Thyroid gland (tissue), 4 donors: ENCODE results near the gene C10orf90. TPM values are rescaled to one million over a fixed set of nuclear protein-coding genes. Genes with fewer than 3 reads are reported as not detected.

Experiments
- DNase-seq, 2 donors: peaks; one replicate each; pipeline ENCODE4 v3.0.0-alpha.2; 2019
- H3K27ac ChIP-seq, 3 donors: fragments of 200-600 bp; sonication (generic); 1 replicate in 2 of 3; 2 replicates in 1 of 3; pipeline ENCODE4 v1.5.1; 2016 to 2019; ENCODE audit warnings: mild to moderate bottlenecking in 1 of 3, moderate library complexity in 1 of 3
- H3K27me3 ChIP-seq: fragments of 200-600 bp; sonication (generic); one replicate; pipeline ENCODE4 v1.5.1; 2019
- H3K36me3 ChIP-seq, 2 donors: fragments of 200-600 bp; sonication (generic); one replicate each; pipeline ENCODE4 v1.5.1; 2016 to 2019
- H3K4me1 ChIP-seq, 2 donors: fragments of 200-600 bp; sonication (generic); one replicate each; pipeline ENCODE4 v1.5.1; 2017 to 2019
- H3K4me3 ChIP-seq, 3 donors: fragments of 200-600 bp; sonication (generic); replicated peaks in 1 of 3; 1 replicate in 2 of 3; 2 replicates in 1 of 3; pipeline ENCODE4 v1.5.1; 2016; ENCODE audit warnings: mild to moderate bottlenecking in 1 of 3
- H3K9me3 ChIP-seq: fragments of 200-600 bp; sonication (generic); one replicate; pipeline ENCODE4 v1.5.1; 2017
- POLR2A ChIP-seq, 2 donors: fragments of 450-650 bp; IDR thresholded peaks; one replicate each; pipeline ENCODE4 v1.6.1; 2017; ENCODE audit warnings: antibody characterized with exemption in 2 of 2, mild to moderate bottlenecking in 2 of 2, moderate library complexity in 1 of 2
- WGBS, 2 donors: methylation state at CpG; one replicate each; pipeline ENCODE4 v1.1.5; 2017; 5-methylcytosine and 5-hydroxymethylcytosine counted together
- intact Hi-C: fragments of 100-400 bp; cut with DNase I; formaldehyde crosslinking; loops from one replicate; pipeline ENCODE4 v1.15.1; 2023
- total RNA-seq, 4 donors: library from RNA; depleted of rRNA; stranded (reverse); fragments of >200 nt; gene quantifications; one replicate each; pipeline ENCODE4 v1.2.3, GENCODE V29; 2016
- TF ChIP-seq, protein P1 (sequence below), 6 experiments: fragments of 200-600 bp in 3 of 6; fragments of 450-650 bp in 3 of 6; sonication (generic) in 3 of 6; IDR thresholded peaks; one replicate each; pipeline ENCODE4 v1.5.1; 2016 to 2019; ENCODE audit warnings: antibody characterized with exemption in 6 of 6, mild to moderate bottlenecking in 2 of 6, inconsistent platforms in 1 of 6, moderate library complexity in 1 of 6

Gene C10orf90
- total RNA-seq, 4 donors from 2014 or later, result 0.45 to 5.1 (median 2.0) TPM

DNA sequence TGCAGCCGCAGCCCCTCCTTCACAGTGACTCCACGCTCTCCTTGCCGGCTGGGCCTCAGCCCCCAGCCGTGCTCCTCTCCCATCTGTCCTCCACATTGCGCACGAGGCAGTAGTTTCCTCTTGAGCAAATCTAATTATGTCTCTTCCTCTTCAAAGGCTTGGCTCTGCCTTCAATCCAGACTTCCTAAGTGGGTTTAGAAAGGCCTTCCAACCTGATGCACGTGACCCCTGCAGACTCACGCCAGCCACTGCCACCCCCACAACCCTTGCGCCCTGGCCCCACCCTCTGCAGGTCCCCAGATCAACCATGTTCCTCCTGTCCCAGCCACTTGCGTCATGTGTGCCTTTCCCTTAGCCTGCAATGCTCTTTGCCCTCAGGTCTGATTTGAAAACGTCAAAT, 207.2 kb downstream of the C10orf90 start:
- no peaks in the 10 kb centered on the region for H3K27me3 ChIP-seq
- 69 to 85% methylated on average over 11 of the region's 11 CpGs for WGBS, 2 donors

DNA sequence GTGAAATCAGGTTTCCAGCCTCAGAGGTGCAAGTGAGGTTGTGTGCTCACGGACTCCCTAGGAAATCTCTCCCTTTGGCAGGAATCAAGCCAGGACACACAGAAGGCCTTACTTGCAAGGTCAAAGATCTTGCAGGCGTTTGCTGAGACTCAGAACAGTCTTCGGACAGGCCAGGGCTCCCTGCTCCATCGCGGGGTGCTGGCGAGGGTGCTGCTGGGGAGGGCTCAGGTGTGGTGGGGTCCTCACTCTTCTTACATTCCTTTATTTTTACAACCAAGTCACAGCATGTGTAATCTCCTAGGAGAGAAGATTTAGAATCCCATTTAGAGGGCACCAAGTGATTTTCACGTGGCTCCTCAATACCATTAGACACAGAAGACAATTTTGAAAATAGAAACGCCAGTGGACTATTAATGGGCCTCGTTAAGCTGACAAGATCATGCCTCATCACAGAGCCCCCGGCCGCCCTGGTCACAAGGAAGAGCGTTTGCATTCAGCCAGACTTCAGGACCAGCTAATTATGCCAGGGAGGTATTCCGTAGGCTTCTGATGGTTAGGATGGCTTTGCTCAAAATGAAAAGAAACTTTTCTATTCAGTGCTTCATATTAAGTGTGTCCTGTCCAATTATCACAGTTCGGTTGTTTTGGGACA, 209.1 kb downstream of the C10orf90 start:
- WGBS, 2 donors, result 89 to 92% methylated on average over 14 of the region's 14 CpGs
- no peak for DNase-seq
- H3K9me3 ChIP-seq, result no peaks in the 10 kb centered on the region
- no peak overlapping the region for H3K4me3 ChIP-seq
- no peaks in the 10 kb centered on the region for H3K36me3 ChIP-seq
- H3K27me3 ChIP-seq, result no peaks in the 10 kb centered on the region
- H3K4me1 ChIP-seq, result no peaks in the 10 kb centered on the region
- intact Hi-C loops, result no loop called here
- TF ChIP-seq, protein P1, sequence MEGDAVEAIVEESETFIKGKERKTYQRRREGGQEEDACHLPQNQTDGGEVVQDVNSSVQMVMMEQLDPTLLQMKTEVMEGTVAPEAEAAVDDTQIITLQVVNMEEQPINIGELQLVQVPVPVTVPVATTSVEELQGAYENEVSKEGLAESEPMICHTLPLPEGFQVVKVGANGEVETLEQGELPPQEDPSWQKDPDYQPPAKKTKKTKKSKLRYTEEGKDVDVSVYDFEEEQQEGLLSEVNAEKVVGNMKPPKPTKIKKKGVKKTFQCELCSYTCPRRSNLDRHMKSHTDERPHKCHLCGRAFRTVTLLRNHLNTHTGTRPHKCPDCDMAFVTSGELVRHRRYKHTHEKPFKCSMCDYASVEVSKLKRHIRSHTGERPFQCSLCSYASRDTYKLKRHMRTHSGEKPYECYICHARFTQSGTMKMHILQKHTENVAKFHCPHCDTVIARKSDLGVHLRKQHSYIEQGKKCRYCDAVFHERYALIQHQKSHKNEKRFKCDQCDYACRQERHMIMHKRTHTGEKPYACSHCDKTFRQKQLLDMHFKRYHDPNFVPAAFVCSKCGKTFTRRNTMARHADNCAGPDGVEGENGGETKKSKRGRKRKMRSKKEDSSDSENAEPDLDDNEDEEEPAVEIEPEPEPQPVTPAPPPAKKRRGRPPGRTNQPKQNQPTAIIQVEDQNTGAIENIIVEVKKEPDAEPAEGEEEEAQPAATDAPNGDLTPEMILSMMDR (IDR thresholded peaks at IDR 0.05), result no peak
- TF ChIP-seq POLR2A (IDR thresholded peaks at IDR 0.05), result no peak
- no peak overlapping the region for H3K27ac ChIP-seq

More for the DNA sequence above, 207.2 kb downstream of the C10orf90 start:
- Histone ChIP-seq H3K9me3 (no peaks in the 10 kb centered on the region), H3K36me3 (no peaks in the 10 kb centered on the region), H3K4me1 (no peaks in the 10 kb centered on the region), H3K4me3 (no peak overlapping the region), H3K27ac (no peak overlapping the region)
- DNase-seq, result no peak
- intact Hi-C loops, result no loop called here
- TF ChIP-seq POLR2A (IDR thresholded peaks at IDR 0.05), result no peak
- TF ChIP-seq, protein P1 (IDR thresholded peaks at IDR 0.05), result no peak

DNA sequence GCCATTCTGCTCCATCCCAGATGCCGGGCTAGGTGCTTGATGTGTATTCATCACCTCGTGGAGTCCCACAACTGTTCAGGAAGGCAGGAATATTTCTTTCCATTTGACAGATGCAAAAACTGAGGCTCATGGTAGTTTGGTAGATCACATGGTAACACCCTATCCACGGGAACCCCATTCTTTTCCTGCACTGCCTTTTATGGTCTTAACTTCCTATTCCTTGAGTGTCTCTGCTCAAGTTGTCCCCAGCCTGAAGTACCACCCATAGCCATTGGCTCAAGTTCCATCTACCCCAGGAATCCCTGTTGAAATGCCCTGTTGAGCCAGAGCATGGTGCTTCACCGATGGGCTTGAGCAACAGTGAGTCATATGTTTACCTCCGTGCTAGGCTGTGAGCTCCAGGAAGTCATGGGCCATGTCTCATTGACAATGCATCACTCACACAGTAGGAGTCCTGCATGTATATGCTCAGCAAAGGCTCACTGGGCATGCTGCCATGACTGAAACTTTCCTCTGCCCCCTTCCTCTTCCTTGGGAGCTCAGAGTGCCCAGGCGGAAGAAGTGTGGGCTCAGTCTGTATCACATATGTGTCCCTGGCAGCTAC, 210.5 kb downstream of the C10orf90 start:
- H3K27ac ChIP-seq, result no peak overlapping the region
- H3K36me3 ChIP-seq, result no peaks in the 10 kb centered on the region
- 81 to 84% methylated on average over 6 of the region's 6 CpGs for WGBS, 2 donors
- no peaks in the 10 kb centered on the region for H3K9me3 ChIP-seq
- no peaks in the 10 kb centered on the region for H3K27me3 ChIP-seq
- no peak for DNase-seq
- H3K4me1 ChIP-seq, result no peaks in the 10 kb centered on the region
- intact Hi-C loops, result no loop called here
- H3K4me3 ChIP-seq, result no peak overlapping the region
- no peak for TF ChIP-seq POLR2A (IDR thresholded peaks at IDR 0.05)
- TF ChIP-seq, protein P1 (IDR thresholded peaks at IDR 0.05), result no peak

DNA sequence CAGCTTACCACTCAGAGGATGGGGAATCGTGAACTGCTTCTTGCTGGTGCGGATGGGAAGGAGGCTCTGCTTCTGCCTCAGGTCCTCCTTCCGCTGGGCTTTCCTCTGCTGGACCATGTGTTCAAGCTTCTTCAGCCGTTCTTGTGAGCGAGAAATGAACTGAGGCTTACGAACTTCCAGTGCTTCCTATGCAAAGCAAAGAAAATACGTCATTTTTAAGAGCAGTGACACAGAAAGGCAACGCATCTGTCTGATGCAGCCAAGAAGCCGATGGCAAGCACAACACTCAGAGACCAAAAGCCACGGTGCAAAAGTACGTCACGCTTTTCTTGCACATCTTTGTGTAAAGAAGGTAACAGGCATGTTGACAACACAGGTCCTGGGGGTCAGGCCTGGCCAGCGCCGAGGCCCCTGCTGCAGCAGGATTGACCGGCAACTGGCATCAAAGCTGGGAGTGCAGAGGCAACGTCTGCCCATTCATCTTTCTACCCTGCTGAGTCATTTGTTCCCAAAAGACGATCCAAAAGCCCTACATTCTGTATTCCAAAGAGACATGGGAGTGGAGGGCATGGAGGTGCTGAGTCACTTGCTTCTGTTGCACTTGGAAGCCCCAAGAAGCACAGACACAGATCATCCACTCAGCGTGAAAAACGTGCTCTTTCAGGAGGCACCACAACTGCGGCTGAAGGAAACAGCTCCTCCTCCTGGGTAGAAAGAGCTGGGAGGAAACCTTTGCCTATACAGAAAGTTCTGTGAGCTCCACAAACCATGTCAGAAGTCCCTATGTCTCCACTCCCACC, 211.3 kb downstream of the C10orf90 start:
- H3K27ac ChIP-seq, result no peak overlapping the region
- no peaks in the 10 kb centered on the region for H3K36me3 ChIP-seq
- no peak for TF ChIP-seq POLR2A (IDR thresholded peaks at IDR 0.05)
- TF ChIP-seq, protein P1 (IDR thresholded peaks at IDR 0.05), result no peak
- no peak overlapping the region for H3K4me3 ChIP-seq
- H3K4me1 ChIP-seq, result no peaks in the 10 kb centered on the region
- no peaks in the 10 kb centered on the region for H3K9me3 ChIP-seq
- no peaks in the 10 kb centered on the region for H3K27me3 ChIP-seq
- DNase-seq, result no peak
- intact Hi-C loops, result no loop called here
- 84 to 90% methylated on average over 19 to 20 of the region's 20 CpGs for WGBS, 2 donors

DNA sequence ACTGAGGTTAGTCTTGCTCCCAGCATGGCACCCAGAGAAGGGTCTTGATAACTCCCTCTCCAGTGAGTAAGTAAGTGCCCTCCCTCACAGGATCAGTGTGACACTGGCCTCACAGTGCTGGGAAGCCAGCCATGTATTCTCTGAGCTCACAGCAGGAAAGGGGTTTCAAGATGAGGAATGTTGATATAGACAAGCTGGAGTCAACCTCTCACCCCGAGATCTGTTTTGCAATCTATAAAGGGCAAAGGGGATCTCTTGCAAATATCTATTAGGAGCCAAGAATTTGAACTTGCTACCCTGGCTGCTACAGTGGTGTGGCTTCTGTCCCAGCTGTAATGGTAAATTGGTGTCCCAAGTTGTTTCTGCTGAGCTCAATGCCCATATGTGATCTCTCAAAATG, 212.0 kb downstream of the C10orf90 start:
- intact Hi-C loops, result no loop called here
- 10 to 19% methylated on average over 1 of the region's 1 CpG for WGBS, 2 donors
- Histone ChIP-seq H3K27me3 (no peaks in the 10 kb centered on the region), H3K36me3 (no peaks in the 10 kb centered on the region), H3K9me3 (no peaks in the 10 kb centered on the region), H3K27ac (no peak overlapping the region), H3K4me1 (no peaks in the 10 kb centered on the region), H3K4me3 (no peak overlapping the region)
- TF ChIP-seq, protein P1 (IDR thresholded peaks at IDR 0.05), result no peak
- TF ChIP-seq POLR2A (IDR thresholded peaks at IDR 0.05), result no peak
- peak in 1 of 2 donors; percentile 5 for DNase-seq
